22Rv1 (cell line): ENCODE measurements around the gene SPDL1.

Experiments
- ZFX ChIP-seq: fragments of 450-650 bp; IDR thresholded peaks from 2 replicates; pipeline ENCODE4 v1.6.1; 2017; ENCODE audit warnings: antibody characterized with exemption, borderline replicate concordance
- TF ChIP-seq, protein P1 (sequence below): fragments of 450-650 bp; IDR thresholded peaks from 2 replicates; pipeline ENCODE4 v1.5.1; 2017; ENCODE audit warnings: mild to moderate bottlenecking

DNA sequence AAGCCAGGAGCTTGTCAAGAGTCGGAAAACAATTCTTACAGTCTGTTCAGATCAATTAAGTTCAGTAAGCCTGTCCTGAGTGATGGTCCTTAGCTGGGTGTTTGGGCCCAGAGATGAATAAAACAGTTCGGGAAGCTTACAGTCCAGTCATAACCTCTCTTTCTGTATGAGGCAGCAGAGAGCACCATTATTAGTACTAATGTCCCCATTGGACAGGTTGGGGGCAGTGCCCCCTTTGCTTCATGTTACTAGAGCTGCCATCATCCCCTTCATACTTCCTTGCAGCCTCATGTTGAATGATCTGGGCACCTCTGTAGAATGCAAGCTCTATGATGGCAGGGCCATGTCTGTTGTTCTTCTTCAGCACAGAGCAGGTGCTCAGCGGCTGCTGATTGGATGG is 63.3 kb downstream of the SPDL1 start:
- TF ChIP-seq, protein P1, sequence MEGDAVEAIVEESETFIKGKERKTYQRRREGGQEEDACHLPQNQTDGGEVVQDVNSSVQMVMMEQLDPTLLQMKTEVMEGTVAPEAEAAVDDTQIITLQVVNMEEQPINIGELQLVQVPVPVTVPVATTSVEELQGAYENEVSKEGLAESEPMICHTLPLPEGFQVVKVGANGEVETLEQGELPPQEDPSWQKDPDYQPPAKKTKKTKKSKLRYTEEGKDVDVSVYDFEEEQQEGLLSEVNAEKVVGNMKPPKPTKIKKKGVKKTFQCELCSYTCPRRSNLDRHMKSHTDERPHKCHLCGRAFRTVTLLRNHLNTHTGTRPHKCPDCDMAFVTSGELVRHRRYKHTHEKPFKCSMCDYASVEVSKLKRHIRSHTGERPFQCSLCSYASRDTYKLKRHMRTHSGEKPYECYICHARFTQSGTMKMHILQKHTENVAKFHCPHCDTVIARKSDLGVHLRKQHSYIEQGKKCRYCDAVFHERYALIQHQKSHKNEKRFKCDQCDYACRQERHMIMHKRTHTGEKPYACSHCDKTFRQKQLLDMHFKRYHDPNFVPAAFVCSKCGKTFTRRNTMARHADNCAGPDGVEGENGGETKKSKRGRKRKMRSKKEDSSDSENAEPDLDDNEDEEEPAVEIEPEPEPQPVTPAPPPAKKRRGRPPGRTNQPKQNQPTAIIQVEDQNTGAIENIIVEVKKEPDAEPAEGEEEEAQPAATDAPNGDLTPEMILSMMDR = no peak
- TF ChIP-seq ZFX = no peak
